Tibial nerve (tissue), 4 donors: ENCODE measurements around the gene RAX2.

Experiments
- CTCF ChIP-seq, 5 experiments: fragments of 200-600 bp in 3 of 5; fragments of 450-650 bp in 2 of 5; sonication (generic) in 3 of 5; IDR thresholded peaks; one replicate each; pipeline ENCODE4 v1.5.1; 2016 to 2019; ENCODE audit warnings: antibody characterized with exemption in 5 of 5, mild to moderate bottlenecking in 3 of 5, moderate library complexity in 2 of 5
- EP300 ChIP-seq, 2 donors: sonication (generic); formaldehyde crosslinking; IDR thresholded peaks; one replicate each; pipeline ENCODE4 v1.6.1; 2017; ENCODE audit warnings: antibody characterized with exemption in 2 of 2, mild to moderate bottlenecking in 1 of 2
- POLR2A ChIP-seq, 2 donors: fragments of 450-650 bp; IDR thresholded peaks; one replicate each; pipeline ENCODE4 v1.6.1; 2017; ENCODE audit warnings: antibody characterized with exemption in 2 of 2, mild to moderate bottlenecking in 2 of 2, moderate library complexity in 2 of 2

- peak in 2 of 5 experiments; percentile 36 to 57 for TF ChIP-seq CTCF (IDR thresholded peaks at IDR 0.05)
- peak in 1 of 2 donors; percentile 76 for TF ChIP-seq POLR2A (IDR thresholded peaks at IDR 0.05)
- peak in 1 of 2 donors; percentile 62 for TF ChIP-seq EP300 (IDR thresholded peaks at IDR 0.05)
These were observed 50.7 kb downstream of the RAX2 start for GRCh38 chr19:3721131-3721886.
